ENCODE measurements around the gene ZNF557.

ZNF557 gene

GRCh38 chr19:7072541-7072940 is 3.0 kb downstream of the ZNF557 start:
- H3K27ac Mint-ChIP-seq, result no peak overlapping the region
- H3K27me3 Mint-ChIP-seq (ENCODE audit: low read depth, poor library complexity), result peaks cover 4% of the 10 kb centered on the region
- TF ChIP-seq CTCF (IDR thresholded peaks at IDR 0.05), result no peak
- peaks cover 79% of the 10 kb centered on the region for H3K36me3 Mint-ChIP-seq (ENCODE audit: low read depth)
- peaks cover 19% of the 10 kb centered on the region for H3K4me1 Mint-ChIP-seq
- H3K9me3 Mint-ChIP-seq, result peaks cover 69% of the 10 kb centered on the region
- peak overlapping the region; percentile 70 for H3K4me3 Mint-ChIP-seq
- no peak for DNase-seq

GRCh38 chr19:7074705-7075282 is 5.3 kb downstream of the ZNF557 start:
- Mint-ChIP-seq H3K4me3 (no peak overlapping the region), H3K9me3 (peaks cover 72% of the 10 kb centered on the region), H3K27ac (no peak overlapping the region), H3K36me3 (ENCODE audit: low read depth) (peaks cover 93% of the 10 kb centered on the region), H3K27me3 (ENCODE audit: low read depth, poor library complexity) (peaks cover 8% of the 10 kb centered on the region), H3K4me1 (peaks cover 10% of the 10 kb centered on the region)
- TF ChIP-seq CTCF (IDR thresholded peaks at IDR 0.05), result no peak
- no peak for DNase-seq

GRCh38 chr19:7076151-7076550 is 6.6 kb downstream of the ZNF557 start:
- peaks cover 95% of the 10 kb centered on the region for H3K36me3 Mint-ChIP-seq (ENCODE audit: low read depth)
- no peak overlapping the region for H3K27ac Mint-ChIP-seq
- H3K27me3 Mint-ChIP-seq (ENCODE audit: low read depth, poor library complexity), result peaks cover 14% of the 10 kb centered on the region
- DNase-seq, result no peak
- H3K4me3 Mint-ChIP-seq, result no peak overlapping the region
- peaks cover 4% of the 10 kb centered on the region for H3K4me1 Mint-ChIP-seq
- H3K9me3 Mint-ChIP-seq, result peaks cover 76% of the 10 kb centered on the region
- TF ChIP-seq CTCF (IDR thresholded peaks at IDR 0.05), result no peak

GRCh38 chr19:7078008-7078407 is 8.5 kb downstream of the ZNF557 start:
- Mint-ChIP-seq H3K27me3 (ENCODE audit: low read depth, poor library complexity) (peaks cover 14% of the 10 kb centered on the region), H3K4me1 (no peaks in the 10 kb centered on the region), H3K36me3 (ENCODE audit: low read depth) (peaks cover 99% of the 10 kb centered on the region), H3K27ac (no peak overlapping the region), H3K9me3 (peaks cover 83% of the 10 kb centered on the region), H3K4me3 (no peak overlapping the region)
- DNase-seq, result no peak
- no peak for TF ChIP-seq CTCF (IDR thresholded peaks at IDR 0.05)

- no peaks in the 10 kb centered on the region for H3K4me1 Mint-ChIP-seq
- H3K27me3 Mint-ChIP-seq (ENCODE audit: low read depth, poor library complexity), result peaks cover 22% of the 10 kb centered on the region
- peaks cover 96% of the 10 kb centered on the region for H3K36me3 Mint-ChIP-seq (ENCODE audit: low read depth)
- TF ChIP-seq CTCF (IDR thresholded peaks at IDR 0.05), result no peak
- H3K9me3 Mint-ChIP-seq, result peaks cover 98% of the 10 kb centered on the region
- DNase-seq, result no peak
- no peak overlapping the region for H3K4me3 Mint-ChIP-seq
- no peak overlapping the region for H3K27ac Mint-ChIP-seq
These were observed 13.8 kb downstream of the ZNF557 start for GRCh38 chr19:7083076-7083956.

All from nephron progenitor cell (in vitro differentiated cells).